ENCODE results near the gene ERBB2.

ERBB2 gene

DNA sequence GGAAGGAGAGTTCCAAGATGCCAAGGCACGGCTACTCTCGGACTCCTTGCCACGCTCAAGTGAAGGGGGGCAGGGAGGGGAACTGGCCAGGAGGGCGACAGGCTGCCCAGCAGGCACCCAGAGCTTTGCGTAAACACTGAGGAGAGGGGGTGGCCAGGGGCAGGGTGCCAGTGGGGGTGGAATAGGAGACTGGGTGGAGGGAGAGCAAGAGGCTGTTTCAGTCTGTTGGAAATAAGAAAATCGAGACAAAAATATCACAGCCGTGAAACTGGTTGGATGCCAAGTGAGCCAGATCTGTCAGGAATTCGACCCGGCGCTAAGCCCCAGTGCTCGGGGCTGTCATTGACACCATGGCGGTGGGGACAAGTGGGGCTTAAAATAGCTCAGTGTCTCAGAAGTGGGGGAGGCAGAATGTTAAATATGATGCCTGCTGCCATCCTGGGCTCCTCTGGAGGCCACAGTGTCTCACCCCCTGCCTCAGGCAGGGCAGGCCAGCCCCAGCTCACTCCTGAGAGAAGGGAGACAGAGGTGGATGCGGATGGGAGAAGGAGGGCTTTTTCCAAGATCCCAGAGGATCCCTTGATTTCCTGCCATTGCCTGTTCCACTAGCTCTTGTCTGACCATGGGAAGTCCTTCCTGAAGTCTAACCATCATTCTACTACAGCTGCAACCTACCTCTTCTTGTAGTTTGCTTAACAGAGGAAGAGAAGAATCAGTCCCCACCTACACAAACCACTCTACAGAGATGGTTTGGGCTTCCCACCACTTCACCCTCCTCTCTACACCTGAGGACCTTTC lies 22.1 kb upstream of the ERBB2 start:
- TF ChIP-seq, protein P1, sequence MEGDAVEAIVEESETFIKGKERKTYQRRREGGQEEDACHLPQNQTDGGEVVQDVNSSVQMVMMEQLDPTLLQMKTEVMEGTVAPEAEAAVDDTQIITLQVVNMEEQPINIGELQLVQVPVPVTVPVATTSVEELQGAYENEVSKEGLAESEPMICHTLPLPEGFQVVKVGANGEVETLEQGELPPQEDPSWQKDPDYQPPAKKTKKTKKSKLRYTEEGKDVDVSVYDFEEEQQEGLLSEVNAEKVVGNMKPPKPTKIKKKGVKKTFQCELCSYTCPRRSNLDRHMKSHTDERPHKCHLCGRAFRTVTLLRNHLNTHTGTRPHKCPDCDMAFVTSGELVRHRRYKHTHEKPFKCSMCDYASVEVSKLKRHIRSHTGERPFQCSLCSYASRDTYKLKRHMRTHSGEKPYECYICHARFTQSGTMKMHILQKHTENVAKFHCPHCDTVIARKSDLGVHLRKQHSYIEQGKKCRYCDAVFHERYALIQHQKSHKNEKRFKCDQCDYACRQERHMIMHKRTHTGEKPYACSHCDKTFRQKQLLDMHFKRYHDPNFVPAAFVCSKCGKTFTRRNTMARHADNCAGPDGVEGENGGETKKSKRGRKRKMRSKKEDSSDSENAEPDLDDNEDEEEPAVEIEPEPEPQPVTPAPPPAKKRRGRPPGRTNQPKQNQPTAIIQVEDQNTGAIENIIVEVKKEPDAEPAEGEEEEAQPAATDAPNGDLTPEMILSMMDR (IDR thresholded peaks at IDR 0.05; ENCODE audit: control extremely low read depth, extremely low read depth, low read depth, missing control alignments): no peak
- no peak for DNase-seq (ENCODE audit: extremely low spot score)
- POLR2A ChIA-PET: no interaction called here
- CTCF ChIA-PET: interaction anchor here (1.2 to 21.1 kb wide), 8 partner anchors 8 to 56 kb away, joined by 3 to 180 read pairs (median 10); partner anchors contain the start of genes PGAP3, PNMT and TCAP

DNA sequence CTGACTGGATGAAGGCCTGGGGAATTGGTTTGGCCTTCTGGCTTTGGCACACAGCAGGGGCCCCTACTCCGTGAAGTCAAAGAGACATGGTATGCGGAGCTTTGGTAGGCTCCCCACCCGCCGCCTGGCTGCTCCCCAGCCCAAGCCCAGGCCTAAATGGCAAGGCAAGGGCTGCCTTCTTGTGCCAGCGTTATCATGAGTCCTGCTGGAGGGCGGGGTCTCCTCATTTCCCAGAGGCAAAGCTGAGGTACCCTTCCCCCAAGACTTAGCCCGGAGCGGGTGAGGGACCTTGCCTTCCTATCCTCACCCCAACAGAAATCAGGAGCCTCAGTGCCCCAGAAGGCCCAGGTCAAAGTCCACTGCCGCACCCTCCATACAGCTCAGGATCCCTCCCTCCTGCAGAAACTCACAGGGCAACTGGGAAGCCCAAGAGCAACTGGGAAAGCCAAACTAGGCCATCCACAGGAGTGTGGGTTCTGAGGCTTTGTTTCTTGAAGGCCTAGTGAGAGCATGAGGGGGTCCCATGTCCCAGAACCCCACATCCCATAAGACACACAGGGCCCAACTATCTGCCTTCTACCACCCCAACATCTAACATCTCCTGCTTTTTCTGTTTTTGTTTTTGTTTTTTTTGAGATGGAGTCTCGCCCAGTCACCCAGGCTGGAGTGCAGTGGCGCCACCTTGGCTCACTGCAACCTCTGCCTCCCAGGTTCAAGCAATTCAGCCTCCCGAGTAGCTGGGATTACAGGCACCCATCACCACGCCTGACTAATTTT lies 21.3 kb upstream of the ERBB2 start:
- CTCF ChIA-PET: interaction anchor here (0.9 to 21.1 kb wide), 8 partner anchors 9 to 57 kb away, joined by 3 to 180 read pairs (median 10); partner anchors contain the start of genes PGAP3, PNMT and TCAP

DNA sequence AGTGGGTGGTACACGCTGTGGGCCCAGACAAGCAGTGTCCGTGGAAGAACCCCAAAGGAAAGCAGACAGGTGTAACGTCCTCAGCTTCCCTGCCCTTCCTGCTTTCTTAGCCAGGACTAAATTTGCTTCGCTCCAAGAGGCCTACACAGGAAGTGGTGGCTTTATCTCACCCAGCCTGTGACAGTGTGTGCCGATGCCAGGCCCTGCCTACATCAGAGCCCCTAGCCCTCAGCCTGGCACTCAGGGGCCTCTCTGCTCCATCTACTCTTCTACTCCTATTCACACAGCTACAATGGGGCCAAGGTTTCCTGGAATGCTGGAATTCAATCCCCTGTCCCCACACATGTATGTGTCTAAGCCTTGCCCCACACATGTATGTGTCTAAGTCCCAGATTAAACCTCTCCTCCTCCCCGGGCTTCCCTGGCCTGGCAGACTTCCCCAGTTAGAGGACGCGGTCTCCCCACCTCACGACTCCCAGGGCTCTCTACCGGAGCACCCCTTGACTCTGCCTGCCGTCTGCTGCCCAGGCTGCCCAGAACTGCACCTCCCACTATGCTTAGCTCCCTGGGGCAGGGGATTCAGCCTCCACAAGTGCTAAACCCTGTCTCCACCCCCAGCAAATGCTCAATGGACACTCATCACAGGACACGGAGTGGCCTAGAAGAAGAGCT lies 20.2 kb upstream of the ERBB2 start:
- ChIA-PET CTCF (interaction anchor here (0.8 to 21.1 kb wide), 10 partner anchors 10 to 395 kb away, joined by 3 to 180 read pairs (median 9); partner anchors contain the start of genes MIEN1, PNMT and TCAP), POLR2A (interaction anchor here (0.8 kb wide), 1 partner anchor 9 kb away, joined by 3 read pairs; no protein-coding TSS in a partner anchor)
- no peak for DNase-seq (ENCODE audit: extremely low spot score)
- TF ChIP-seq, protein P1 (IDR thresholded peaks at IDR 0.05; ENCODE audit: control extremely low read depth, extremely low read depth, low read depth, missing control alignments): no peak

More for the DNA sequence above, 21.3 kb upstream of the ERBB2 start:
- TF ChIP-seq, protein P1 (IDR thresholded peaks at IDR 0.05; ENCODE audit: control extremely low read depth, extremely low read depth, low read depth, missing control alignments): no peak
- no peak for DNase-seq (ENCODE audit: extremely low spot score)
- POLR2A ChIA-PET: no interaction called here

DNA sequence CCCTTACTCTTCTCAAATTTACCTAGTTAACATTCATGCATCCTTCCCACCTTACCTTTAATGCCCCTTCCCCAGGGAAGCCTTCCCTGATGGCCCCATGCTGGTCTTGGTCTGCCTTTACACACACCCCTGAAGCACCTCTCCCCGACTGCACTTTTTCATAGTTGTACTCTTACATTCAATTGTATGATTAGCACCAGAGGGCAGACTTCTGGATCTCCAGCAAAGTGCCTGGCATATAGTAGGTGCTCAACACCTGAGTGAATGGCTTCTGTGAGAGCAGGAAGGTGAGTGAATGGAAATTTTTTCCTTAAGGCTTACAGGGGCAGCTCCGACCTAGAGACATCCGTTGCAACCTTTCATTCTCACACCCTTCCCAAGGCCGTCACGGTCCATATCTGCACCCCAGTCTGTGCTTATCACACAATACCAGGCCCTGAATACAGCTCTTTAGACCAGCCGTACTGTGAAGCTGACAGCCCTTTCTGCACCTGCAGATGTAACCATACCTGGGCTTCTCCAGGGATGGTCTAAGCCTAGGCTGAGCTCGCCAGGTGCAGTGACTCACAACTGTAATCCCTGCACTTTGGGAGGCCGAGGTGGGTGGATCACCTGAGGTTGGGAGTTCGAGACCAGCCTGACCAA lies 16.4 kb upstream of the ERBB2 start:
- TF ChIP-seq, protein P1 (IDR thresholded peaks at IDR 0.05; ENCODE audit: control extremely low read depth, extremely low read depth, low read depth, missing control alignments): no peak
- ChIA-PET POLR2A (no interaction called here), CTCF (interaction anchor here (1.0 to 1.5 kb wide), 2 partner anchors 12 to 29 kb away, joined by 4 to 5 read pairs; no protein-coding TSS in a partner anchor)
- no peak for DNase-seq (ENCODE audit: extremely low spot score)

DNA sequence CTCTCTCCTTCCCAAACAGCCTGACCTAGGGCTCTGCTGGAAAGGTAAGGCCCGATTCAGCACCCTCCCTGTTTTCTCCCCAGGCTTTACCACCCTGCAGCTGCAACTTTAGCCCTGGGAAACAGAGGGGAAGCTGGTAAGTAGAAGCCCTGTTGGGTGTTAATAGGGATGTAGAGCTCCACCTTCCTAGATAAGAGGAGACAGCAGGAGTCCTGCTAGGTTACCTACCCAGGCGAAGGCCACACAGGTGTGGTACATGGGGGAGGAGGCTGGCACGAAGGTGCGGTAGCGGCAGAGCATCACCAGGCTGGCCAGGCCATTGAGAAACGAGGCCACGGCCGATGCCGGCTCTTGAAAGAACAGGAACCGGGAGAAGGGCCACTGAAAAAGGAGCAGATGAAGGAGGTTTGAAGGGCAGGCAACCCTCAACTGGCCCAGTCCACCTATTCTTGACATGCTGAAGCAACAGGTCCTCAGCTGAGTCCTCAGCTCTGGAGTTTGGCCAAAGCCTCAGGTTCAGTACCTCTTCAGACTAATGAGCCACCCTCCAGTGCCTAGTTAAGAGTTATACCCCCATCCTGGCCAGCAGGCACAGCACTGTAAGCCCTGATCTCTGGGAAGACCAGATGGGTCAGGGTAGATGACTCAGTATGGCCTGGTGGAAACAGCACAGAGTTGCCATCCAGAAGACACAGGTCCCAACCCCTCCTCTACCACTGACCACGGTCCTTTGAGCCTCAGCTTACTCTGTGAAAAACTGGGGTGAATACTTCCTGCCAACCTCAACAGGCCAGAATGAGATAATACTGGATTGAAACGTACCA lies 15.3 kb upstream of the ERBB2 start:
- no peak for DNase-seq (ENCODE audit: extremely low spot score)
- CTCF ChIA-PET: interaction anchor here (1.2 to 1.5 kb wide), 2 partner anchors 11 to 14 kb away, joined by 4 to 5 read pairs; no protein-coding TSS in a partner anchor
- POLR2A ChIA-PET: no interaction called here
- TF ChIP-seq, protein P1 (IDR thresholded peaks at IDR 0.05; ENCODE audit: control extremely low read depth, extremely low read depth, low read depth, missing control alignments): no peak
